Osteocyte (in vitro differentiated cells): ENCODE measurements around the gene IPO13. TPM values are rescaled to one million over a fixed set of nuclear protein-coding genes. Genes with fewer than 3 reads are reported as not detected.

Experiments
- DNase-seq: peaks from one replicate; pipeline ENCODE4 v3.0.0; 2021; ENCODE audit warnings: mixed read lengths; ENCODE audit not compliant: unreplicated experiment; ENCODE audit errors: extremely low spot score
- H3K27ac Mint-ChIP-seq: one replicate; pipeline ENCODE4 v1.8.0; 2021; ENCODE audit warnings: mild to moderate bottlenecking, mixed read lengths; ENCODE audit not compliant: unreplicated experiment
- H3K27me3 Mint-ChIP-seq: one replicate; pipeline ENCODE4 v1.8.0; 2021; ENCODE audit warnings: mixed read lengths; ENCODE audit not compliant: unreplicated experiment
- H3K36me3 Mint-ChIP-seq: one replicate; pipeline ENCODE4 v1.8.0; 2021; ENCODE audit warnings: mixed read lengths; ENCODE audit not compliant: unreplicated experiment
- H3K4me1 Mint-ChIP-seq: one replicate; pipeline ENCODE4 v1.8.0; 2021; ENCODE audit warnings: mixed read lengths; ENCODE audit not compliant: unreplicated experiment
- H3K4me3 Mint-ChIP-seq: one replicate; pipeline ENCODE4 v1.8.0; 2021; ENCODE audit warnings: mild to moderate bottlenecking, moderate library complexity, mixed read lengths; ENCODE audit not compliant: unreplicated experiment
- H3K9me3 Mint-ChIP-seq: one replicate; pipeline ENCODE4 v1.8.0; 2021; ENCODE audit warnings: mixed read lengths; ENCODE audit not compliant: unreplicated experiment
- CTCF ChIP-seq: fragments of 200-600 bp; sonication (generic); IDR thresholded peaks from 2 replicates; pipeline ENCODE4 v1.5.0; 2021; ENCODE audit warnings: antibody characterized with exemption, mild to moderate bottlenecking, moderate library complexity
- total RNA-seq: library from RNA; stranded (reverse); gene quantifications from 2 replicates; pipeline ENCODE4 v1.2.1, GENCODE V29; 2021

Gene IPO13
- total RNA-seq, 1 donor from 2014 or later: 40.8 TPM

GRCh38 chr1:43968348-43968948 is 21.7 kb downstream of the IPO13 start:
- no peak for DNase-seq
- Mint-ChIP-seq H3K27ac (no peak overlapping the region), H3K4me3 (no peak overlapping the region), H3K4me1 (peaks cover 14% of the 10 kb centered on the region), H3K9me3 (peaks cover 8% of the 10 kb centered on the region), H3K36me3 (peaks cover 21% of the 10 kb centered on the region), H3K27me3 (no peaks in the 10 kb centered on the region)
- TF ChIP-seq CTCF: no peak

GRCh38 chr1:43969416-43969745 is 22.6 kb downstream of the IPO13 start:
- no peak for TF ChIP-seq CTCF
- H3K4me3 Mint-ChIP-seq: peak overlapping the region; percentile 93
- H3K4me1 Mint-ChIP-seq: peaks cover 23% of the 10 kb centered on the region
- H3K27ac Mint-ChIP-seq: no peak overlapping the region
- peaks cover 21% of the 10 kb centered on the region for H3K36me3 Mint-ChIP-seq
- peaks cover 8% of the 10 kb centered on the region for H3K9me3 Mint-ChIP-seq
- H3K27me3 Mint-ChIP-seq: no peaks in the 10 kb centered on the region
- DNase-seq: no peak

GRCh38 chr1:43969746-43970466 is 23.2 kb downstream of the IPO13 start, which contains the start of gene DPH2:
DPH2 (plus strand) TSS chr1:43970010; CDS start chr1:43970176, 166 bp downstream.
- peak within 1 kb of the TSS; percentile 93 for H3K4me3 Mint-ChIP-seq
- peak; percentile 97 for DNase-seq
- no peak for TF ChIP-seq CTCF
- H3K27ac Mint-ChIP-seq: peak within 1 kb of the TSS; percentile 58
- H3K4me1 Mint-ChIP-seq: peaks cover 23% of the 10 kb centered on the region
- no peaks in the 10 kb centered on the region for H3K27me3 Mint-ChIP-seq
- H3K36me3 Mint-ChIP-seq: peaks cover 21% of the 10 kb centered on the region
- H3K9me3 Mint-ChIP-seq: peaks cover 8% of the 10 kb centered on the region

GRCh38 chr1:43970502-43970901 is 23.8 kb downstream of the IPO13 start:
- H3K4me1 Mint-ChIP-seq: peaks cover 23% of the 10 kb centered on the region
- H3K9me3 Mint-ChIP-seq: peaks cover 8% of the 10 kb centered on the region
- TF ChIP-seq CTCF: no peak
- H3K27me3 Mint-ChIP-seq: no peaks in the 10 kb centered on the region
- no peak for DNase-seq
- H3K27ac Mint-ChIP-seq: peak overlapping the region; percentile 58
- peak overlapping the region; percentile 93 for H3K4me3 Mint-ChIP-seq
- H3K36me3 Mint-ChIP-seq: peaks cover 21% of the 10 kb centered on the region

- Mint-ChIP-seq H3K27me3 (no peaks in the 10 kb centered on the region), H3K4me1 (peaks cover 26% of the 10 kb centered on the region), H3K9me3 (peaks cover 8% of the 10 kb centered on the region), H3K36me3 (peaks cover 21% of the 10 kb centered on the region), H3K27ac (no peak overlapping the region), H3K4me3 (peak overlapping the region; percentile 93)
- no peak for DNase-seq
- no peak for TF ChIP-seq CTCF
These were observed 24.2 kb downstream of the IPO13 start for GRCh38 chr1:43970911-43971310.
